Fibroblast of peridontal ligament (primary cell): ENCODE results near the gene SLC22A23.
A peak's percentile ranks its signal among the peaks of the same experiment; 100 is the strongest.

Source experiments
- DNase-seq: peaks from one replicate; pipeline ENCODE4 v3.0.0-alpha.2; 2010; ENCODE audit errors: extremely low read depth

The SLC22A23 gene

DNA sequence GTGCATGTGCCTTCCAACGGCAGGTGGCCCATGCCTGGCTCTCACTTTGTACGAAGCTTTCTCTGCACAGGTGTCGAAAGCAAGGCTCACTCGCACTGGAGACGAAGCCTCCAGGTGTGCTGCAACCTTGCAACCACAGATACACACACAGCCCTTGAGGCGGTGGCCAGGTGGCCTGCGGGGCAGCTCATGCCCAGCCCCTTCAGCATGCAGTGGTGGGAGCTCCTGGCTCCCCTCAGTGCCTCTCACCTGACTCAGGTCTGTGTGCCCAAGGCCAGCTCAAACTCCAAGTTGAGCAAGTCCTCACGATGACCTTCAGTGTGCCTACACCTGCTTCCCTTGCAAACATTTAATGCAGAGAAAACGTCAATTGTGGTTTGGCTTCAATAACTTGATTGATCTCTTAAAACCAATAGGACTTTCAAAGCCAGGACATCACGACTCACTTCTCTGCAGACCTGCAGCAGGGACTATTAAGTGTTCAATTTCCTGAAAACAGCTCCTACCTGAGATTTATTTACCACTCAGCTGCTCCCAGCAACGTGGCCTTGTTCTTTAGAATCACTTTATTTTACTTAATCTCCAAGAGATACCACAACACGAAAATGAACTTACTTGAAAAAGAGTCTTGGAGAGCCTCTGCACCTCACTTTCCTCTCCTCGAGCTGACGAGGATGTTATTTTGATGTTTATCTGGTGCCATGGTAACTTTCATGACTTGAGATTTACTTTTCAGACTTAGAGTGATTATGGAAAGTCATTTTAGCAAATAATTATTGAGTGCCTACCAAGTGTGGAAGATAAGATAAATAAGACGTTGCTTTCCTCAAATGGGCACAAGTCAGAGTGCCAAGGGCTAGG lies 86.3 kb downstream of the SLC22A23 start:
- DNase-seq, result no peak

GRCh38 chr6:3369985-3370360 lies 86.9 kb downstream of the SLC22A23 start:
- no peak for DNase-seq

DNA sequence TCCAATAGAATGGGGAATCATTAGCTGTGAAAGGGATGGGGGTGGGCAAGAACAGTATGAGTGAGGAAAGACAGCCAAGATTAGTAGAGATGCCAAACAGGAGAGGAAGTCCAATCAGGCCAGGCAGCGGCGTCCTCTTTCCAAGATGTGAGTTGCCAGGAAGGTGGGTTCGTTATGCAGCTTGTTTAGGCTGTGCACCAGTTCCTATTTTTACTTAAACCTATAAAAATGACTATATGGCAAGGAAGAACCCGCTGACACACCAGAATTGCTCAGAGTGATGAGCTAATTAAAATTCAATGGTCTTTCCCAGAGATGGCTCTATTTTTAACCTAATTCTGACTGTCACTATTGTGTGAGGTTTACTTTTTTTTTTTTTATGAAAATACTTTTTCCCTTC lies 88.2 kb downstream of the SLC22A23 start:
- DNase-seq, result no peak

- no peak for DNase-seq
These were observed 89.2 kb downstream of the SLC22A23 start for GRCh38 chr6:3367630-3368029.

GRCh38 chr6:3366596-3367413 lies 90.0 kb downstream of the SLC22A23 start:
- DNase-seq, result no peak

DNA sequence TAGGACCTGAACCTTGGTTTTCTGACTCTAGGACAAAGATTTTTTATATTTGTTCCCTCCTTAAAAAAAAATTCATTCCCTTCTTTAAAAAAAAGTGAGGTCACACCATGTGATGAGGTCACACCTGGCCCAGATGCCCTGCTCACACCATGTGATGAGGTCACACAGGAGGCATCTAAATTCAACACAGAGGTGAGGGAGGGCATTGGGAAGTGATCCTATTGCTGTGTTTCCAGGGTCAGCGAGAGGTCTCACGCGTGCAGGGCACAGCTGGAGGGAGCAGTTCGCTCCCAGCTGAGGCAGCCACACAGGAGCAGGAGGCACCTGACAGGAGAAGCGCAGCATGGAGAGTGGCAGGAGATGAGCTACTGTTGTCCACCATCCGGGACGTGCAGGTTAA lies 92.5 kb downstream of the SLC22A23 start:
- no peak for DNase-seq

- DNase-seq, result no peak
These were observed 93.4 kb downstream of the SLC22A23 start for GRCh38 chr6:3363296-3364025.

DNA sequence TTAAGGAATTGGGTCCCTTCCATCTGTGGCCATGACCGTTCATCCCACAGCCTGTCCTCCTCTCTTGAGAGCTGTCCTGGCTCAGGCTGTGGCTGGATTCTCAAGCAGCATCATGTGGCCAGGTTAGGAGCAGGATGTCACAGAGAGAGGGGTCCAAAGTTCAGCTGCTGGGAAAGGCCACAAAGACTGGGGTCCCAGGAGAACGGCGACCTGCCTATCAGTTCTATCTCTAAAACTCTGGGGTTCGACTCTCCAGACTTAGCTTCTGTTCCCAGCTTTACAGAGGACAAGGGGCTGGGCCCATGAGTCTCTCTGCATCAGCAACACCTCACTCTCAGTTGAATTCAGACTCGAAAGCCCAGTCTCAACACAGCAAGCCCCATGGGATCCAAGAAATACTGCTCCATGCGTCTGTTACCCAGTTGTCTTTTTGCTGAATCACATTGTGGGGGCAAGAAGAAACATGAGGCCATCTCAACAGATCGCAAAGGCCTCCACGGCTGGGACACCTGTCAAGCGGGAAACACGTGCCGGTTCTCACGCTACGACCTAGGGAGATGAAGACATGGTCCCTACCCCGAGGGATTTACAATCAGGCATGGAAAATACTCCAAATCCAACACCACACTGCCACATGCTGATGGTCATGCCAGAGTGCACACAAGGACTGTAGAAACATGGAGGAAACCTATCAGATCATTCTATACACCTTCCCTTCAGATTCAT lies 95.4 kb downstream of the SLC22A23 start:
- DNase-seq, result no peak

DNA sequence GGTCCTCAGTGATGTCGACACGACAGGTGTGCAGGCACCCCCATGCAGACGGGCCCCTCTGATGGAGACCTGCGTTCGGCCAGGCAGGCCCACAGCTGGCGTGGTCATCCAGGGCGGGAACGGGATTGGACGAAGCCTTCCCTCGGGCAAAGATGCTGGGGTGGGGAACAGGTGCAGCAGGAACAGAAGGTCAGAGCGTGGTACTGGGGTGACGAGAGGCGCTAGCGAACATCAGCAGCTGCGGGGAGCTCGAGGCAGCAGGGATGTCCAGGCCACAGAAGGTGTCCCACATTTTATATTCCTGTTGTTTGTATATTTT lies 96.2 kb downstream of the SLC22A23 start:
- no peak for DNase-seq

DNA sequence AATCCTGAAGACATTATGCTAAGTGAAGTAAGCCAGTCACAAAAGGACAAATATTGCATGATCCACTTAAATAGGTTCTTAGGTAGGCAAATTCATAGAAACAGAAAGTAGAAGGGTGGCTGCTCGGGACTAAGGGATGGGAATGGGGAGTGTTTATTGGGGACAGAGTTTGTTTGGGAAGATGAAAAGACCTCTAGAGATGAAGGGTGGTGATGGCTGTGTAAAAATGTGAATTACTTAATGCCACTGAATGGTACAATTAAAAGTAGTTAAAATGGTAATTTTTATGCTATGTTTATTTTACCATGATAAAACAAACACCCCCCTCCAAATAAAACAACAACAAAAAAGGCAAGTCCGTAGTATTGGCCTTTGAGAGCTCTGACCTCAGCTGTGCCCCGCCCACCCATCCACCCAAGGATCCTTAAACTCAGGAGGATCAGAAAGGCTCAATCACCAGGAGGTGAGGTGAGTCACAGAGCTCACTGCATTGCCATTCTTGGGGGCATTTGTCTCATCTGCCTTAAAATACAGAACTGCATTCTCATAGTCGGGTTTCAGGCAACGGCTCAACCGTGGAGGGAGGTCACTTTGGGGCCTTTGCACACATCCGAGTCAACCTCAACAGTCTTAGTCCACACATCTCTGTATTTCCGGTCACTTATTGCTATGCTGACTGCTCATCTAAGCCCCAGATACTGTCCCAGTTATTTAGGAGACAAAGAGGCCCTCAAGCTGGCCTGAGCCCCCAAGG lies 96.7 kb downstream of the SLC22A23 start:
- no peak for DNase-seq

GRCh38 chr6:3359101-3359752 lies 97.6 kb downstream of the SLC22A23 start:
- DNase-seq, result no peak

GRCh38 chr6:3358413-3359100 lies 98.3 kb downstream of the SLC22A23 start:
- DNase-seq, result no peak

DNA sequence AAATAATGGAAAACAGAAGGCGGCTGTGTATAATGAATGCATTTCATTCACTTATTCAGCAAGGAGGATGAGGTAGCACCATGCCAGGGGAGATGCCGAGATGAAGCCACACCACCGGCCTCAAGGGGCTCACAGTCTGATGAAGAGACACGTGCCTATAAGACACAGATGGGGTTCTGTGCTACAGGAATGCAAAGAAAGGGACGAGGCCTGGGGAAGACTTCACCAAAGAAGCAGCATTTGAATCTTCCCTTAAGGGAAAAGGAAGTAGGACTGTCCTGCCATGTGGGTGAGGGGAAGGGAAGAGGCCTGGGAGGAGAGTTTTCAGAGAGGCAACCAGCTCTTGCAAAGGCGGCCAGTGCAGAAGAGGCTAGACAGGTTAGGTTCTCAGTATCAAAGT lies 99.2 kb downstream of the SLC22A23 start:
- no peak for DNase-seq

DNA sequence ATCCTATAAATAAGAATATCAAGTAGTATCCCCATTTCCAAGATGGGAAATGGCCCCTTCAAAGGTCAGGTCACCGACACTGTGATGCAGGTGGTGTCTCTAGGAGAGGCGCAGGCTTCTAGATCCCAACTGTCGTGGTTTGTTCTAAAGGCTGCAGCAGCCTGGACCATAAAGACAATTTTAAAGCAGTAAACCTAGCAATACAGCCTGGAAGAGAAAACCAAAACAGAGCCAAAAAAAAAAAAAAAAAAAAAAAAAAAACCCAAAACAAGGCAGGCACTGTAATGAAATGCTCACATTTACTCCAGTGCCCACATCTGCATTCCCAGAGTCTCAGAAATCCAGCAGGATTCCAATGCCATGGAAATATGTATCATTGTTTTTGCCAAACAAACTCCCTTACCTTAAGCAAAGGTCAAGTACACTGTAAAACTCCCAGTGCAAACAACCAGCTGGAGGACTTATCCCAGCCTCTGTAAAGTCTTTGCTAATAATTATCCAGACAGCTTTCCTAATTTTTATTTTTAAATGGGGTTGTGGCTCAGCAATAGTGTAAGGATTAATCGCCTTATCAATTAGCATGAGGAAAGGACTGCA lies 99.9 kb downstream of the SLC22A23 start:
- peak; percentile 28 for DNase-seq

- DNase-seq, result peak; percentile 66
These were observed 100.6 kb downstream of the SLC22A23 start for GRCh38 chr6:3356056-3356823.

GRCh38 chr6:3355358-3356055 lies 101.3 kb downstream of the SLC22A23 start:
- DNase-seq, result peak; percentile 37

DNA sequence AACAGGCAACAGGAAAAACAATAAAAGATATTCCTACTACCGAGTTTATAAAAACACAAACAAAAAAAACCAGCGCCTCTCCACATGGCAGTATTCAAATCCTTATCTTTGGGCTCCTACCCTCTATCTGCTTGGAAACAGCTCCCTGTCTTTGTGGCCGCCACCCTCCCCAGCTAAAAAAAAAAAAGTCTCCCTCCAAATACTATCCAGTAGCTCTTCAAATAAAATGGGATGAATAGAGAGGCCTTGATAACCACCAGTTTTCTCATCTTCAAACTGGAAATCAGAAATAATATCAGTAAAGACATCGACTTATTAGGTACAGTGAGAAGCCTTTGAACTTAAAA lies 101.9 kb downstream of the SLC22A23 start:
- DNase-seq, result no peak

- no peak for DNase-seq
These were observed 102.9 kb downstream of the SLC22A23 start for GRCh38 chr6:3353939-3354338.
